ENCODE data around the gene CNDP1.

DNA sequence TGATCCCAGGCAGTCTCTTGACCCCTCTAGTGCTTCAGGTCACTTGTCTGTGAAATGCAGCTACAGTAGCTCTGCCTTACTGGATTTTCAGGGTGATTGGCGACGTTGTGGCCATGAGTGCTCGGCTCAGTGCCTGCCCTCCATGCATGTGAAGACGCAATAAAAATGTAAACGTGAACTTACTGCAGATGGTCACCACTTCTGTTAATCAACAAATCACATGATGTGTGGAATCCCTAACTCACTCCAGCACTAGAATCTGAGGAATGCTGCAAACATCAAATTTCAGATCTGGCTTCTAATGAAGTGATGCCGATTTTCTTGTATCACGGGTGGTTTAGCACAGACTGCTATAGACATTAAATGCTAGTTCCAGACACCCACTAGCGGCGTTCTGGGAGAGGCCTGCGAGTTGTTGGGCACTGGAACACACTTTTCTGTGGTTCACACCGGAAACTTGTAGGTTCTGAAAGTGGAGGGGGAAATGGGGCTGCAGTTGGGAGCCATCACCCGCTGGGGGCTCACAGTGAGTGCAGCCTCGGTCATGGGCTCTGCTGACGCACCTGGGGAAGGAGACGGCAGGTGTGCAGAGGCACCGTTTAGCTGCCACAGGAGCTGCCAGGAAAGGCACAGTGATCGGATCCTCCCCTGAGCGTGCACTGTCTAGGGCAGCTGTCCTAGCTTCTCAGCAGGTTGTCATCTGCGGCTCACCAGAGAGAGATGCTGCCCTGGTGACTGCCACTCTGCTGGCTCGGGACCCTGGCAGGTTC is 6.5 kb downstream of the CNDP1 start:
- TF ChIP-seq, protein P1, sequence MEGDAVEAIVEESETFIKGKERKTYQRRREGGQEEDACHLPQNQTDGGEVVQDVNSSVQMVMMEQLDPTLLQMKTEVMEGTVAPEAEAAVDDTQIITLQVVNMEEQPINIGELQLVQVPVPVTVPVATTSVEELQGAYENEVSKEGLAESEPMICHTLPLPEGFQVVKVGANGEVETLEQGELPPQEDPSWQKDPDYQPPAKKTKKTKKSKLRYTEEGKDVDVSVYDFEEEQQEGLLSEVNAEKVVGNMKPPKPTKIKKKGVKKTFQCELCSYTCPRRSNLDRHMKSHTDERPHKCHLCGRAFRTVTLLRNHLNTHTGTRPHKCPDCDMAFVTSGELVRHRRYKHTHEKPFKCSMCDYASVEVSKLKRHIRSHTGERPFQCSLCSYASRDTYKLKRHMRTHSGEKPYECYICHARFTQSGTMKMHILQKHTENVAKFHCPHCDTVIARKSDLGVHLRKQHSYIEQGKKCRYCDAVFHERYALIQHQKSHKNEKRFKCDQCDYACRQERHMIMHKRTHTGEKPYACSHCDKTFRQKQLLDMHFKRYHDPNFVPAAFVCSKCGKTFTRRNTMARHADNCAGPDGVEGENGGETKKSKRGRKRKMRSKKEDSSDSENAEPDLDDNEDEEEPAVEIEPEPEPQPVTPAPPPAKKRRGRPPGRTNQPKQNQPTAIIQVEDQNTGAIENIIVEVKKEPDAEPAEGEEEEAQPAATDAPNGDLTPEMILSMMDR (IDR thresholded peaks at IDR 0.05; ENCODE audit: low read depth, low read length), result no peak
- TF ChIP-seq, protein P2, sequence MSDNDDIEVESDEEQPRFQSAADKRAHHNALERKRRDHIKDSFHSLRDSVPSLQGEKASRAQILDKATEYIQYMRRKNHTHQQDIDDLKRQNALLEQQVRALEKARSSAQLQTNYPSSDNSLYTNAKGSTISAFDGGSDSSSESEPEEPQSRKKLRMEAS (IDR thresholded peaks at IDR 0.05; ENCODE audit: low read depth, low read length), result no peak
